ENCODE results near the gene KRT28.

KRT28 gene

DNA sequence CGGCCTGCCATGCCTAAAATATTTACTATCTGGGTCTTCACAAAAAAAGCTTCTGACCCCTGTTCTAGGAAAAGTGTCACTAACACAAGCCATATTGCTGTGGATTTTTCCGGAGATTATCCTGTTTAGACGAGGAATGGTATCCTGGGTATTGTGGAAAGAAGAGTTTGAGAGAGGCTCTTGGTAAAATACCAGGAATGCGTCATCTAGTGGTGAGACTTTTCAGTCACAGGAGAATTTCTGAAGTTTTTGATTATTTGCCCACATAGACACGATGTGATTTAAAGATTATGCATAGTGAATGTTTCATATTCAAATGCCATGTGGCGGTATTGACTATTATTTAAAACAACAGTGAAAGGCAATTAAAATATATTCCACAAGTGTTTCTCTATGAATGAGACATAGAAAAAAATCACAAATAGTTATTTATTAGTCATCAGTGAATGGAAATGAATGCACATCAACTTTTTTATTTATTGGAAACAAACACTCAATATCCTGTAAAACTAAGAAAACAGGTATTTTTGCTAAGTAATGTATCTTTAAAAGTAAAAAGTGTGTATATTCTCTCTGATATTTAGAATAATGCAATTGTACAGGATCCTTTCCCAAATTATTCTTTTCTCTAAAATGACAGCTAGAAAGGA lies 7.8 kb downstream of the KRT28 start:
- in situ Hi-C loops (cut with MboI; ENCODE audit: low sequenced_read_pairs), result loop anchor here (5.0 kb wide), 1 partner anchor 175 kb away; no protein-coding TSS in a partner anchor
- DNase-seq (ENCODE audit: low spot score in 2 of 2), result peak in 1 of 2 experiments; percentile 59
- no peaks in the 10 kb centered on the region for H3K36me3 ChIP-seq (replicated peaks)
- H3K9me3 ChIP-seq, result no peaks in the 10 kb centered on the region
- no peak overlapping the region for H3K4me3 ChIP-seq
- H3K27me3 ChIP-seq (ENCODE audit: low read depth), result peaks cover 6% of the 10 kb centered on the region
- no peaks in the 10 kb centered on the region for H3K4me1 ChIP-seq

DNA sequence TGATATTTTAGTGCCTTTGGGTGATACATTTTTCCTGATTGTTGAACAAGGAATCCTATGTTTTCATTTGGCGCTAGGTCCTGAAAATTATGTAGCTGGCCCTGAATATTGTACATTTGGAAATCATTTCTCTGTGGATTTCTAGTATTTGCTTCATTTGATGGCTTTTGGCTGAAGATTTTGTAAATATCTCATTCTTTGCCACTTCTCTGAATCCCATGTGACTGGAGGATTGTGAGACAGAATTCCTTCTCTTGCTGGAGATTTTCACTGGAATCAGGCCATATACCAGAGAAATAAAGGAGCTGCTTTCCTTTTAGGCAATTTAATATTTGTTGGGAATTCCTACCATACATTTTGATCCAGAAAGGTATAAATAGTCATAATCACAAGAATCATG lies 8.6 kb downstream of the KRT28 start:
- Histone ChIP-seq H3K27me3 (ENCODE audit: low read depth) (peaks cover 6% of the 10 kb centered on the region), H3K4me1 (no peaks in the 10 kb centered on the region)
- in situ Hi-C loops (cut with MboI; ENCODE audit: low sequenced_read_pairs), result loop anchor here (5.0 kb wide), 1 partner anchor 174 kb away; no protein-coding TSS in a partner anchor

DNA sequence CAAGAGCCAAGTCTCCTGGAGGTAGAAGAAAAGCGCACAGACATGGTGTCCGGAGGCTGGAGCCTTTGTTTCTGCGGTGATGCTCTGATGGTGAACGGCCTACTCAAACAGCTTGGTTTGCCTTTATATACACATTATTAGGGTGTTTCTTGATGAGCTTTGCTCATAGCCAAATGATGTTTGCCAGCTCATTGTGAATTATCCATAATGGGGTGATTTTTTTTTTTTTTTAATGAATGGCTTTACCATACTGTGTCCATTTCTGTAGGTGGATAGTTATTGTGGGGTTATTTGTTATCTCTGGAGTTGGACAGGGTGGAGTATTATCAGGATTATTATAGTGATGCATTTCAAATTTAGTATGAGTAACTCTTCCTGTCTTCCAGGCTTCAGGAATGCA lies 17.3 kb downstream of the KRT28 start, which contains the start of gene KRT27:
KRT27 (minus strand) TSS at position 101 of the 400 bp plus-strand sequence; CDS start at position 44, 57 bp downstream.
- no peaks in the 10 kb centered on the region for H3K9me3 ChIP-seq
- no peak for DNase-seq (ENCODE audit: low spot score in 2 of 2)
- peaks cover 20% of the 10 kb centered on the region for H3K27me3 ChIP-seq (ENCODE audit: low read depth)
- no peak within 1 kb of the TSS for H3K4me3 ChIP-seq
- H3K4me1 ChIP-seq, result no peaks in the 10 kb centered on the region
- in situ Hi-C loops (cut with MboI; ENCODE audit: low sequenced_read_pairs), result no loop called here
- H3K36me3 ChIP-seq (replicated peaks), result no peaks in the 10 kb centered on the region

More for the DNA sequence above, 8.6 kb downstream of the KRT28 start:
- no peaks in the 10 kb centered on the region for H3K9me3 ChIP-seq
- no peaks in the 10 kb centered on the region for H3K36me3 ChIP-seq (replicated peaks)
- no peak for DNase-seq (ENCODE audit: low spot score in 2 of 2)
- H3K4me3 ChIP-seq, result no peak overlapping the region

DNA sequence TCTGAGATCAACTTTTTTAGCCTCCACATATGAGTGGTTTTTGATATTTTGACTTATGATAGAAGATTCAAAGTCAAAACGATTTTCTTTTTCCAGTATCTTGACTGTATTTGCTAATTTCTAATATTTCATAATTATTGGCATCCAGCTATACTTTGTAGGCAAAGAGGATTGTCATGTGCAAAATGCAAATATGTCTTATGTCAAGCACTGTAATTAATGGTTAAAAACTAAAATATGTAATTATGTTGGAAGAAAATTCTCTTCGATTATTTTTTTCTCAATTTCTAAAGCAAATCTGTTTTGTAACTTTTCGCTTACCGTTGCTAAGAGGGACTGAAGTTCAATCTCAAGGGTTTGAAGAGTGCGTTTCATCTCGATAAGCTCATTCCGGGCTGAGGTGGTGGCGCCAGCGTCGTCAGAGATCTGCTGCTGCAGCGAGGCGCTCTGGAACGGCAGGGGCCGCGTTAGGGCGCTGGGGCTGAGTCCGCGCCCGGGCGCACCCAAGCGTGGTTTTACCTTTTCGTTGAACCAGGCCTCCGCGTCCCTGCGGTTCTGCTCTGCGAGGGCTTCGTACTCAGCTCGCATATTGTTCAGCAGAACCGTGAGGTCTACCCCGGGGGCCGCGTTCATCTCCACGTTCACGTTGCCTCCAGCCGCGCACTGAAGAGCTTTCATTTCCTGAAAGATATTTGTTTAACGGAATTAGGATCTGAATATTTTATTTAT lies 20.4 kb downstream of the KRT28 start:
- Histone ChIP-seq H3K4me1 (no peaks in the 10 kb centered on the region), H3K9me3 (no peaks in the 10 kb centered on the region), H3K36me3 (replicated peaks) (no peaks in the 10 kb centered on the region), H3K4me3 (peak overlapping the region; percentile 10), H3K27me3 (ENCODE audit: low read depth) (peaks cover 29% of the 10 kb centered on the region)
- DNase-seq (ENCODE audit: low spot score in 2 of 2), result peak in 1 of 2 experiments; percentile 45
- in situ Hi-C loops (cut with MboI; ENCODE audit: low sequenced_read_pairs), result no loop called here

DNA sequence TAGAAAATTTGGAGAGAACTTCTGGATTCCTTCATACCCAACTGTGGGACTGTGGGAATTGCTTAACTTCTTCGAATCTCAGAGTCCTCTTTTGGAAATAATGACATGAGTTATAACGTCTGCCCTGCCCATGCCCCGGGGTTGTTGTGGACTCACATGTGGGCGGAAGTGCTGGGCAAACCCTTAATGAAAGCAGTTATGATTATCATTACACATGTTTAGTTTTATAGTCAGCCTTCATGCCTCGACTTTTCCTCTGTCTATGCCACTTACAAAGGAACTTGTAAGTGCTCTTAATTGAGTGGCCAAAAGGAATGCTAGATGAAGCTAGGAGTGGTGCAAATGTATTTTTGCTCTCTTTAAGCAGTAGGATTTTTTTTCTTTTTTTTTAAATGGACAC lies 21.3 kb downstream of the KRT28 start:
- Histone ChIP-seq H3K4me1 (no peaks in the 10 kb centered on the region), H3K9me3 (no peaks in the 10 kb centered on the region), H3K36me3 (replicated peaks) (no peaks in the 10 kb centered on the region), H3K4me3 (no peak overlapping the region), H3K27me3 (ENCODE audit: low read depth) (peaks cover 35% of the 10 kb centered on the region)
- no peak for DNase-seq (ENCODE audit: low spot score in 2 of 2)
- in situ Hi-C loops (cut with MboI; ENCODE audit: low sequenced_read_pairs), result no loop called here

DNA sequence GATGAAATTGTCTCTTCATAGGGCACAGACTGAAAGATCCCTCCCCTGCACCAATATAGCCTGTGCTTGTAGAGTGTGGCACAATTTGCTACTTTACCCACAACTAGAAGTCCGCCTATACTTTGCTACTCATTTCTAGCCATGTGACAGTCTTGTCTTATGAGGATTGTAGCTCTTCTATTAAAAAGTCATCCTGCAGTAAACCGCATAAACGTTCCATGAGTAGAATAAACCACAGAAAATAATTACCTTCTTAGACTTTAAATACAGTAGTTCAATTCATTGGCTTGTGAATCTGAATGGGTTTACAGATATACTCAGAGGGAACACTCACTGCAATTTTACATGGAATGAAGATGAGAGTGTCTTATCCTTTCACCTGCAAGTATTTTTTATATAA lies 21.8 kb downstream of the KRT28 start:
- peaks cover 38% of the 10 kb centered on the region for H3K27me3 ChIP-seq (ENCODE audit: low read depth)
- no peaks in the 10 kb centered on the region for H3K9me3 ChIP-seq
- no peak for DNase-seq (ENCODE audit: low spot score in 2 of 2)
- no peaks in the 10 kb centered on the region for H3K36me3 ChIP-seq (replicated peaks)
- in situ Hi-C loops (cut with MboI; ENCODE audit: low sequenced_read_pairs), result no loop called here
- H3K4me3 ChIP-seq, result no peak overlapping the region
- no peaks in the 10 kb centered on the region for H3K4me1 ChIP-seq

DNA sequence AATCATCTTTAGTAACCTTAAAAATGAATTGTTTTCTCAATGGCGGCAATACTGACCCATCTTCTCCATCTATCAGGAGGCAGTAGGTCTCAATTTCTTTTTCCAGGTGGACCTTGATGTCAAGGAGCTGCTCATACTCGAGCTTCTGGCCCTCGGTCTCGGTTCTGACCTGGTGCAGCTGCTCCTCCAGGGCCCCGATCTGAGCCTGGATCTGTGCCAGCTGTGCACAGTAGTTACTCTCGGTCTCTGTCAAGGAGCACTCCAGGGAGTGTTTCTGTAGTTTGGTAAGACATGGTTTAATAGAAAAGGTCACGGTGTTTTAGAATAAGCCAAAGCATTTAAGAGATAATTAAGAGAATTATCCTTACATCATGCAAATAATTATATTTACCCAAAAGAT lies 22.3 kb downstream of the KRT28 start:
- peak in 1 of 2 experiments; percentile 12 for DNase-seq (ENCODE audit: low spot score in 2 of 2)
- no peak overlapping the region for H3K4me3 ChIP-seq
- peaks cover 38% of the 10 kb centered on the region for H3K27me3 ChIP-seq (ENCODE audit: low read depth)
- H3K9me3 ChIP-seq, result no peaks in the 10 kb centered on the region
- H3K4me1 ChIP-seq, result no peaks in the 10 kb centered on the region
- in situ Hi-C loops (cut with MboI; ENCODE audit: low sequenced_read_pairs), result no loop called here
- H3K36me3 ChIP-seq (replicated peaks), result no peaks in the 10 kb centered on the region

DNA sequence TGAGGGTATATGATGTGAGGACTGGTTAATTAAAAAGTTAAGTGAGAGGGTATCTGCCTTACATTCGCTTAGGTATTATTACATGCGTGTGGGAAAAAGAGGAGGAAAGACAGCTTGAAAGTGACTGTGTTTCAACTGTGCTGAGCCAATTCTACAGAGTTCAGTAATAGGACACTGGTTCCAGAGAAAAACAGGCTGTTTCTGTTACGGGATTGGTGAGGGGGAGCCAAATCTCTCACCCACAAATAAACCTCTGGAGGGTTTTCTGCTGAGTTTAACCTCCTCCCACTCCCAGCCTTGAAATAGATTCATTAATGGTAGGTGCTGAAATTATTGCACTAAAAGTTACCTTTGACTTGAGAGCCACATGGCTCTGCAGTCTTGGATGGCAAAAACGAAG lies 23.8 kb downstream of the KRT28 start:
- no peak for DNase-seq (ENCODE audit: low spot score in 2 of 2)
- no peaks in the 10 kb centered on the region for H3K9me3 ChIP-seq
- H3K4me3 ChIP-seq, result no peak overlapping the region
- H3K27me3 ChIP-seq (ENCODE audit: low read depth), result peaks cover 50% of the 10 kb centered on the region
- H3K36me3 ChIP-seq (replicated peaks), result no peaks in the 10 kb centered on the region
- in situ Hi-C loops (cut with MboI; ENCODE audit: low sequenced_read_pairs), result no loop called here
- H3K4me1 ChIP-seq, result no peaks in the 10 kb centered on the region

DNA sequence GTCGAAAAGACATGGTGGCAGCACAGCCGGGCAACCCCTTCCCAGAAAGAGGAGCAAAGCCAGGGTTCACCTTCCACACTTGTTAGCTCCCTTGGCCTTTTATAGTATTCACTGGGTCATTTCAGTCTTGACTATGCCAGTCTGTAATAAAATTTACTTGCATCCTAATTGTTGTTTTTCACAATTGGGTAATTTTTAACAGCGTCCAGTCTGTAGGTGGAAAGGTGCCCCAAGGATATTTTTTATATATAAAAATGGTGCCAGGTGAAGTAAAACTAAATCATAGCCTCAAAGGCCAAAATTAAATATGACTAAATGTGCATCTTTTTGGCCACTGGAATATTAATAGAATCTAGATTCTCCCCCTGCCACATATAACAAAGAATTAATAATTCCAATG lies 27.7 kb downstream of the KRT28 start, which contains the start of gene KRT26:
KRT26 (minus strand) TSS at position 101 of the 400 bp plus-strand sequence; CDS start at position 13, 88 bp downstream.
- in situ Hi-C loops (cut with MboI; ENCODE audit: low sequenced_read_pairs), result no loop called here
- DNase-seq (ENCODE audit: low spot score in 2 of 2), result no peak
- peaks cover 36% of the 10 kb centered on the region for H3K27me3 ChIP-seq (ENCODE audit: low read depth)

DNA sequence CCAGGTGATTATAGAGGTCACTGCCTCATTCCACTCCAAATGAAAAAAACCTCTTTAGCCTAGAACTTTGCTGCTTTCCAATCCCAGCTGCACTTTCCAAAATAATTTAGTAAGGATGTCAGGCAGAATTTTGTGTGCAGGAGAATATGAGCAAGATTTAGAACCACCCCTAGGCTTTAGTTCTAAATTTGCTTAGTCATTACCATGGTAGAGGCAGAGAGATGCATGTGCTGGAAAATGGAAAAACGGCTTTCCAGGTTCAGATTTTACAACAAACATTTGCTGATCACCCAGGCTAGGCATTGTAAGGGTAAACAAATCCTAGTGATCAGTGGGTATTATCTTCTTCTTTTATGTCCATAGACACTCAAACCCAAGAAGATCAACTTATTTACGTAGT lies 34.1 kb downstream of the KRT28 start:
- H3K36me3 ChIP-seq (replicated peaks), result no peaks in the 10 kb centered on the region
- no peaks in the 10 kb centered on the region for H3K4me1 ChIP-seq
- in situ Hi-C loops (cut with MboI; ENCODE audit: low sequenced_read_pairs), result no loop called here
- H3K9me3 ChIP-seq, result no peaks in the 10 kb centered on the region
- DNase-seq (ENCODE audit: low spot score in 2 of 2), result no peak
- H3K27me3 ChIP-seq (ENCODE audit: low read depth), result peaks cover 6% of the 10 kb centered on the region; the same call in 1 of the 2 replicates
- no peak overlapping the region for H3K4me3 ChIP-seq

More for the DNA sequence above, 27.7 kb downstream of the KRT28 start, which contains the start of gene KRT26:
- Histone ChIP-seq H3K36me3 (replicated peaks) (no peaks in the 10 kb centered on the region), H3K4me3 (no peak within 1 kb of the TSS), H3K4me1 (no peaks in the 10 kb centered on the region), H3K9me3 (no peaks in the 10 kb centered on the region)

DNA sequence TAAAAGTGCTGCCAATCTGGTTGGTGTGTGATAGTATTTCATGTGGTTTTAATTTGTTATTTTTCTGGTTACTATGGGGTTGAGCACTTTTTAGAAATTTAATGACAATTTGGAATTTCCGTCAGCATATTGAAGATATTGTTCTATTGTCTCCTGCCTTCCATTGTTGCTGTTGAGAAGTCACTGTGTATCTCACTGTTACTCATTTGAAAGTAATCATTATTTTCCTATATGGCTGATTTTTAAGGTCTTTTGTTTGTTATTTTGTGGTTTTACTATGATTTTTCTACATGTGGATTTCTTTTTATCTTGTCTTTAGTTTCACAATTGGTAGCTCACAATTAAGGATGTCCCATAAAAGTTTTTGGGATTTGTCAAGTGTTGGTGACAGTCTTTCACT lies 36.0 kb downstream of the KRT28 start:
- in situ Hi-C loops (cut with MboI; ENCODE audit: low sequenced_read_pairs), result no loop called here

DNA sequence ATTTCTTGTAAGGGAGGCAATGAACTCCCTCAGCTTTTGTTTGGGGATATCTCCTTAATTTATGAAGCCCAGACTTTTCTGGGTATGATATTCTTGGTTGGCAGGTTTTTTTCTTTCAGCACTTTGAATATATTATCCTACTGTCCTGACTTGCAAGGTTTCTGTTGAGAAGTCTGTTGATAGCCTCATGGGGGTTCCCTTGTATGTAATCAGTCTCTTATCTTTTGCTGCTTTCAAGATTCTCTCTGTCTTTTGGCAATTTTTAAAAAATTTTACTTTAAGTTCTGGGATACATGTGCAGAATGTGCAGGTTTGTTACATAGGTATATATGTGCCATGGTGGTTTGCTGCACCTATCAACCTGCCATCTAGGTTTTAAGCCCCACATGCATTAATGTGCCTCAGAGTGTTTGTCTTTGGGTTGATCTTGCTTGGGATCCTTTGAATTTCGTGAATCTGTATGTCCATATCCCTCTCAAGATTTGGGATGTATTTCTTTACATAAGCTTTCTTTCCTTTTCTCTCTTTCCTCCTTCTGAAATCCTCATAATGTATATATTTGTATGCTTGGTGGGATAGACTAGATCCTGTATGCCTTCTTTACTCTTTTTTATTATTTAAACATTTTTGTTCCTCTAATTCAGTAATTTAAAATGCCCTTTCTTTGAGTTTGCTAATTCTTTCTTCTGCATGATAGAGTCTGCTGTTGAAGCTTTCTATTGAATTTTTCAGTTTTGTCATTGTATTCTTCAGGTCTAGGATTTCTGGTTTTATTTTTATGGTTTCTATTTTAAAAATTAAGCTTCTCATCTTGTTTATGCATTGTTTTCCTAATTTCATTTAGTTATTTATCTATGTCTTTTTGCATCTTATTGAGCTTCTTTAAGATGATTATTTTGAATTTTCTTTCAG lies 39.4 kb downstream of the KRT28 start:
- in situ Hi-C loops (cut with MboI; ENCODE audit: low sequenced_read_pairs), result no loop called here
- Histone ChIP-seq H3K4me3 (no peak overlapping the region), H3K36me3 (replicated peaks) (no peaks in the 10 kb centered on the region), H3K4me1 (no peaks in the 10 kb centered on the region), H3K27me3 (ENCODE audit: low read depth) (no peaks in the 10 kb centered on the region), H3K9me3 (no peaks in the 10 kb centered on the region)
- no peak for DNase-seq (ENCODE audit: low spot score in 2 of 2)

More for the DNA sequence above, 36.0 kb downstream of the KRT28 start:
- H3K4me3 ChIP-seq, result no peak overlapping the region
- no peaks in the 10 kb centered on the region for H3K9me3 ChIP-seq
- DNase-seq (ENCODE audit: low spot score in 2 of 2), result no peak
- no peaks in the 10 kb centered on the region for H3K4me1 ChIP-seq
- H3K36me3 ChIP-seq (replicated peaks), result no peaks in the 10 kb centered on the region
- no peaks in the 10 kb centered on the region for H3K27me3 ChIP-seq (ENCODE audit: low read depth)

DNA sequence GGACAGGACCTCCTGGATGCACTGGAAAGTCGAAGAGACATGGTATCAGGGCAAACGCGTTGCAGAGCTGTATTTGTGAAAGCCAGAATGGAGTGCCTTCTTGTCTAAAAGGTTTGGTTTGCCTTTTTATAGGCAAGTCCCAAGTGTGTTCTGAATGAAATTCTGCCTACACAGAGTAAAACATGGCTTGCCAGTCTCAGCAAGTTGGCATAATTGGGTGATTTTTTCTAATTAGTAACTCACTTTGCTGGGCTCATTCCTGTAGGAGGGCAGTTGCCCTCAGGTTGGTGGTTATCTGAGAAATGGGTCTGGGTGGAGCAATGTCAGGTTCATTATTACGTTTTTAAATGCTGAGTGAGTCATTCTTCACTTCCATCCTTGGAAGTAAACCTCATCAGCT lies 44.5 kb downstream of the KRT28 start, which contains the start of gene KRT25:
KRT25 (minus strand) TSS at position 101 of the 400 bp plus-strand sequence; CDS start at position 41, 60 bp downstream.
- no peak for DNase-seq (ENCODE audit: low spot score in 2 of 2)
- Histone ChIP-seq H3K27me3 (ENCODE audit: low read depth) (peaks cover 7% of the 10 kb centered on the region; the same call in 1 of the 2 replicates), H3K4me1 (no peaks in the 10 kb centered on the region), H3K4me3 (no peak within 1 kb of the TSS), H3K9me3 (no peaks in the 10 kb centered on the region), H3K36me3 (replicated peaks) (no peaks in the 10 kb centered on the region)
- in situ Hi-C loops (cut with MboI; ENCODE audit: low sequenced_read_pairs), result no loop called here
